Right lobe of liver (tissue), 4 donors: ENCODE results near the gene TEAD2.

Experiments used
- CTCF ChIP-seq, 4 donors: fragments of 200-600 bp in 3 of 4; fragments of 450-650 bp in 1 of 4; IDR thresholded peaks; one replicate each; pipeline versions ENCODE4 v1.5.1 to v1.8.0; 2016 to 2022; ENCODE audit warnings: antibody characterized with exemption in 4 of 4, mild to moderate bottlenecking in 2 of 4
- POLR2A ChIP-seq: fragments of 450-650 bp; IDR thresholded peaks from one replicate; pipeline ENCODE4 v1.6.1; 2017; ENCODE audit warnings: antibody characterized with exemption, mild to moderate bottlenecking
- donor health status: DM: no; HTN: no; CAD: no.
- donor health status: DM: no; HTN: no; CAD: no.
- donor health status: DM: no; HTN: yes; CAD: no.

- TF ChIP-seq CTCF (IDR thresholded peaks at IDR 0.05) = no peak
- TF ChIP-seq POLR2A = no peak
Measured at GRCh38 chr19:49411681-49412326, 49.6 kb upstream of the TEAD2 start.
